HG02763 (cell line): ENCODE measurements around the gene EPB41L4B.

Experiments used
- ATAC-seq: cut with Tn5 transposase; IDR thresholded peaks from one replicate; pipeline ENCODE4 v1.9.1; 2021; ENCODE audit warnings: mild to moderate bottlenecking, moderate library complexity; ENCODE audit not compliant: unreplicated experiment

EPB41L4B gene

DNA sequence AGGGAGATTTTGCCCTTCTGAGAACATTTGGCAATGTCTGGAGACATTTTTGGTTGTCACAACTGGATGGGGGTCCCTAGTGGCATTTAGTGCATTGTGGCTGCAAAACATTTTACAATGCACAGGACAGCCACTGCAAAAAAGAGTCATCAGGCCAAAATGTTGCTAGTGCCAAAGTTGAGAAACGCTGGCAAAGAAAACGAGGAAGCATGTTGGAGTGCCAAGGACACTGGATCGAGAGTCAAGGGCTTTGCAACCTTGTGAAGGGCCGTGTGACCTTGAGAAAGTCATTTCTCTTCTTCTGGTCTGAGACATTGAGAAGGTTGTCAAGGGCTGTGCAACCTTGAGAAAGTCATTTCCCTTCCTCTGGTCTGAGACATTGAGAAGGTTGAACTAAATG lies 108.1 kb downstream of the EPB41L4B start:
- no peak for ATAC-seq

DNA sequence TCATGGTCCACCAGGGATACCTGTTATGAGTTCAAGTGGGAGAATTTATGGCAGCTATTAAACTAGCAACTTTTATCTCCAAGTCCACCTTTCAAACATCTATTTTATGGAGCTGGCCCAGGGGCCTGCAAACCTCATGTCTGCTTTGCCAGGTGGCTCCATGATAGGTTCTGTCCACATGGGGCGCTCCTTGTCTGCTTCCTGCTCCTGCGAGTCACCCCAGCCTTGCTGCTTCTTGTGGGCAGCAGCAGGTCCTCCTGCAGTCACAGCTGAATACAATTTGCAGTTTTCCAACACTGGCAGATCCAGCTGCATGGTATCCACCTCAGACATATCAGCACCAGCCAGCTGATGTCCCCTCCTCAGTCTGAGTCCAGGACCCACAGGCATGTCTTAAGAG lies 114.2 kb downstream of the EPB41L4B start:
- no peak for ATAC-seq

DNA sequence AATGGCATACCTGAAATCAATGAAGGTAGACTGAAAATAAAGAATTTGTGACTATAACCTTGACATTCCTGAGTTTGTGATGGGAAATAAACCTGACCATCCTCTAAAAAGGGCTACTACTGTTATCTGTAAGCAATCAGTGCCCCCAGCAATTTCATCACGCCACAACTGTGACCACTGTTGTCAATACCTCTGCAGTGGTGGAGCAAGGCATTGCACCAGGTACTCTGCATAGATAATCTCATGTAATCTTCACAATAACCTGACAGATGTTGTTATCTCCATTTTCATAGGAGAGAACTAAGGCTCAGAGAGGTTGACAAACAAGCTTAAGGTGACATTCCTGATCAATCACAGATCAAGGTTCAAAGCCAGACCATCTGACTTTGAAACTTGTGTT lies 115.3 kb downstream of the EPB41L4B start:
- ATAC-seq = no peak

DNA sequence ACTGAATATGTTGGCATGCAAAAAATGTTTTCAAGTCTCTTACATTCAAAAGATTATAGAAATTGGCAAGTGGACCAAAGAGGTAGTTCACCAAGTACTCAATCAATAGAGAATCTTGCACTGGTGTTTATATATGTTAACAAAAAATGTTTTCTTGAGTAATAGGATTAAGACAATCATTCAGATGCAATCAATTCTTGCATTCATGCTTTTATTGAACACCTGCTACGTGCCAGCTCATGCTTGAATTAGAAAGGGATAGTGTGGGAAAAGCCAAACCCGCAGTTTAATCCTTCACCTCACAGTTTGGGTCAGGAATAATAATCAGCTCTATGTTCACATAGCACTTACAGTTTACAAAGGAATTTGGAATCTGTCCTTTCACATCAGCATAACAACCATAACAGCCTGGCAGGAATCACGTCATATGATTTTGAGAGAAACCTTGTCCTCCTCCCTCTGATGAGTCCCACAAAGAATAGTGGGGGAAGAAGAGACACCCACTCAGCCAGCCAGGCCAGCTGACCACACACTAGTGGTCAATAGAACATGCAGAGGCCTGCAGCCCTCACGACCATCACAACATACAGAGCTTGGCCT lies 117.0 kb downstream of the EPB41L4B start:
- no peak for ATAC-seq

DNA sequence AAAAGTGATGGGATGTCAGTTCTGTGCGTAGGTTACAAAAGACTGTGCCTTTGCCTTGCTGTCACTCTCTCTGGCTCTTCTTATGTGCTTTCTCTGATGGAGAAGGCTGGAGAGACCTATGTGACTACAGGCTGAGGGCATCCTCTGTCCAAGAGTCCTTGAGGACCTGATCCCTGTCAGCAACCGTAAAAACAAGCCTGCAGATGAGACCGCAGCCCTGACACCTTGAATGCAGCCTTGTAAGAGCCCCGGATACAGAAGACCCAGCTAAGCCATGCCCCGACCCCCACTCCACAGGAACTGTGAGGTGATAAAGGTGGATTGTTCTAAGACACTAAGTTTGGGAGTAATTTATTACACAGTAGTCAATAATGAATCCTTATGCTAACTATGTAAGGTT lies 121.2 kb downstream of the EPB41L4B start:
- ATAC-seq = no peak

DNA sequence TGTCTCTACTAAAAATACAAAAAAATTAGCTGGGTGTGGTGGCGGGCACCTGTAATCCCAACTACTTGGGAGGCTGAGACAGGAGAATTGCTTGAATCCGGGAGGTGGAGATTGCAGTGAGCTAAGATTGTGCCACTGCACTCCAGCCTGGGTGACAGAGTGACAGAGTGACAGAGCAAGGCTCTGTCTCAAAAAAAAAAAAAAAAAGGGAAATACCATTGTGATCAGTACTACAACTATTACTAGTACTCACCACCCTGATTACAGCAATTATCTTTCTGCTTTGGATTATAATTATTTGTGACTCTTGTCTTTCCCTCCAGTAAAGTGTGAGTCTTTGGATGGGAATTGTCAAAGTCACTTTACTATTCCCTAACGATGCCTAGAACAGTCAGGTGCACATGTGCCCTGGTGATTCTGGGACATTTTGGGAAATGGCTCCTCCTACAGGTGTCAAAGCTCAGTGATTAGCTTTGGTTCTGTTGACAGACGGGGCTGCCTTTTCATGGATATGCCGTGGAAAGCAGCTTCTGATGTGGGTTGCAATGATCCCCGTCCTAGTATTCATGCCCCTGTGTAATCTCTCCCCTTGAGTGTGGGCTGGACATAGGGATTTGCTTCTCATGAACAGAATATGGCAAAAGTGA lies 122.0 kb downstream of the EPB41L4B start:
- ATAC-seq = no peak

DNA sequence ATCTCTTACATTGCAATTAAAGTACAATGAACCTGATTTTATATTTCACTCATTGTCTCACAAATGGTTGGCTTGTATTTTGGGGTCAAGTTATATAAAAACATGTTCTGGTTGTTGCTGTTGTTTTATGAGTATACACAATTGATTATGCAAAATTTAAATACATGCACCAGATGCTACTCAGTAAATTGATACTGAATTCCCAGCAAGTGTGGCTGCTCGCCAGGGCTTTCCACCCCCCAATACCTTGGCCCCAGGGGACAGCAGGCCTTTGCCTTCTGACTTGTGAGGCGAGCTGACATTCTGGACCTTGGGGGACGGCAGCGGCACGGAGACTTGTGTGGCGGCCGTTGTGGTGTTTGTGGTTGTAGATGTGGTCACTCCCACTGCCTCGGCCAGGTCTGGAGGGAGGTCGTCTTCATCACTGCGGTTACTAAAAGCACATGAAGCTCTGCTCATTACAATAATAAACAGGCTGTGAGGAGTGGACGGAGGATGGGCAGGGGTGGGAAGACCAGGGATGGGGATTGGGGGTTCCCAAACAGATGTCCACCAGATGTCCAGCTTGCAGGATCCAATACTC lies 126.8 kb downstream of the EPB41L4B start:
- ATAC-seq = no peak

DNA sequence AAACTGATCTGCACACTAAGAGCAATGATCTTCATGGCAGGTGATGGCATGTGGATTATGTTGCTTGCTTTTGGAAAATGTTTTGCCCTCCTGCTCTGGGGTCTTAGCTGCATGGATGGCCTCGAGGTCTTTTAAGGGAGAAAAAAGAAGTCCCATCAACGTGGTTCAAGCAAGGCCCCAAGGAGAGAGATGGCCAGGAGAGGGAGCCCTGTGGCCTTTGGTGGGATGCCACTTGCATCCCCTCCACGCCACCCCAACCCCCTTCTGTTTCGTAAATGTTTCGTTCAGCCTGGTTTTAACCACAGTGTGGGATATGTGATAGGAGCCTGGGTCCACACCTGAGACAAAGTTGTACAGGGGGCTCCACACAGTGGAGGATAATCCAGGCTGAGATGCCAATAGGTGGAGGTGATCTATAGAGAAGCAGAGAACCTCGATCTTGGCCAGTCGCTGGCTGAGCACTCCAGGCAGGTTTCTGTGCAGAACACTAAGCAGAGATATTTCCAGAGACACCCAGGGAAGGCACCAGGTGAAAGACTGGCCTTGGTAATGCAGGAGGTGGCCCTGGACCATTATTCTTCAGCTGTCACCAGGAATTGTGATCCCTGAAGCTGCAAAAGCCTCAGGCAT lies 128.0 kb downstream of the EPB41L4B start:
- no peak for ATAC-seq

DNA sequence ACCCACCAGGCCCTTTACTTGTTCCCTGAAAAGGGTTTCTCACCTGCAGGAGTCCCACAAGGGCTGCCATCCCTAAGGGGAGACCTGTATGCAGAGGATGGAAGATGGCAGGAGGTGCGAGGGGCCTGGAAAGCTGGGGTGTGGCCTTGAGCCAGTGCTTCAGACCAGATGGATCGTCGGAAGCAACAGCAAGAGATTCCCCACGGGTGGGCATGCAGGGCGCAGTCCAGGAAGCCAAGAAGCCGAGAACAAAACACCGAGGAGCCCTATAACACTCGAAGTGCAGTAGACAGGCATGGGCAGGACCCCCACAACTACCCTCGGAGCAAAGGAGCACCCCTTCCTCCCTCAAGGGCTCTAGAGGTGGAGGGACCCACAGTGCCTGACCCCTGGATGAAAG lies 129.1 kb downstream of the EPB41L4B start:
- no peak for ATAC-seq

DNA sequence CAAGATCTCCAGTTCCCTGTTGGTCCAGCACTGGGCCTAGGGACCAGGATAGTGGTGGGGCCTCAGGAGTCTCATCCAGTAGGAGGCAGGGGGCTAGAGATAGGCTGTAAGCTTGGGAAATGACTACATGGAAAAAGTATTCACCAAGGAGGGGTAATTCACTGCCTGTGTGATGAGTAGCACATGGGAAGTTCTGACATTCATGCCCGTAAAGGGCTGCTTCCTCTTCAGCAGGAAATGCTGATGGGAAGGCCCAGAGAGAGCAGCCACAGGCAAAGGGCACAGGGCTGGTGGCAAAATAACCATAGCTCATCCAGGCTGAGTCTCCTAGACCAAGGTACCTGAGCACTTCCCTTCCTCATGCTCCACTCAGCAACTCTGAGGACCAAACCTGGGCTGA lies 130.7 kb downstream of the EPB41L4B start:
- ATAC-seq = no peak

DNA sequence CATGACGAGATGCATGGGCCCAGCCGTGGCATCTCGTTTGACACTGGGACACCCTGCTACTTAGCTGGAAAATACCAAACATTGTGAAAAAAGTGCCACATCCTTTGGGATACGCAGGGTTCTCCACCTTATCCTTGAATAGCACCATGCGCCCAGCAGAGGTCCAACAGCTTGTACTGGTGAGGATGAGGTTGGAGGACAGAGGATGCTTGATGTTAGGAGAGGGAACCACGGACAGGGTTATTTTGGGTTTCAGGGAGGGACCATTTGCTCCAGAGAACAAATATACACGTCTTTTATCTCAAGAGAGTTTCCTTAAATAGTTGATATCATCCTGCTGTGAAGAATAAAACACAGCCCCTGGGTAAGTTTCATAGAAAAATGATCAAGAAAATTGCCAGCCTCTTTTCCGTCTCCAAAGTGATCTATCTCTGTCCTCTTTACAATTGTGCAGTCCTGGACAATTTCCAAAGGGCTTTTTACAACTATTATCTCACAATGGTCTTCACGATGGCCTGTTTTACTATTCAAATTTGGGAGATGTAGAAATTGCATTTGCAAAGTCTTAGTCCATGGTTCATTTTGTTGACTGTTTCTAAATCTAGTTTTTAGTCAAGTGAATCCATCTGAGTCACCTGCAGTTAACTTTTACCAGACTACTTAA lies 133.9 kb downstream of the EPB41L4B start:
- no peak for ATAC-seq

DNA sequence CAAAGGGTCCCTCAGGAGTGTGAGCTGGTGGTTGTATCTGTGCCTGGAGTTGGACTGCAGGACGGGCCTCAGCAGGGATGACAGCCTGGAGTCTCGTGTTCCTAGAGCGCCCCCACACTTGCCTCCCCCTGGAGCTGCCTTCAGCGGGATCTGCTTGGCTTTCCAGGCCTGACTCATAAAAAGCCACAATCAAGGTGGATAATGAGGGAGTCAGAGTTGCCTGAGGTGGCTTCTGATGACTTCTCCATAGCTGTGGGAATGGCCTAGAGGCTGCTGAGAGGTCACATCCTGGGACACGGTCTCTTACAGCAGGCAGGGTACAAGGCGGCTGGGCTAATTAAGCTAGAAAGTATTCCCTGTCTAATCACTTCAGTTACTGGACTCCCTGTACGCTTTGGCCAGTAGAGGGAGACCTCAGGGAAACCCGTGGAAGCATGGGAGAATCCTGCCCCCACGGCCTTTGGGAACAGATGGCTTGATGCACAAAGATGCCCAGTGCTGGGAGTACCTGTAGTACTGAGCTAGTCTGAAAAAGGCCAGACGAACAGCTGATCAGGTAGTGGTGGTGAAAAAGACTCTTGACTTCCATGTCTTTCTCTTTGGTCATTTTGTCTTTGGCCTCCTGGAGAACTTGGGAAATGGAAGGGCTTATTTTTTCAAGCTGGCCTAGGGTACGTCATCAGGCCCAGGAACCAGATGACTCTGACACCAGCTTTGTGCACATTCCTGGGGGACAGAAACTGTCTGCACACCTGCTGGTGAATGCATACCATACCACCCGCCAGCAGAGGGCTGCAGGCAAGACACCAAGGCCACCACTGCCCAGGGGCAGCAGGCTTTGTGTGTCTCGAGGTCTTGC lies 137.7 kb downstream of the EPB41L4B start:
- no peak for ATAC-seq

DNA sequence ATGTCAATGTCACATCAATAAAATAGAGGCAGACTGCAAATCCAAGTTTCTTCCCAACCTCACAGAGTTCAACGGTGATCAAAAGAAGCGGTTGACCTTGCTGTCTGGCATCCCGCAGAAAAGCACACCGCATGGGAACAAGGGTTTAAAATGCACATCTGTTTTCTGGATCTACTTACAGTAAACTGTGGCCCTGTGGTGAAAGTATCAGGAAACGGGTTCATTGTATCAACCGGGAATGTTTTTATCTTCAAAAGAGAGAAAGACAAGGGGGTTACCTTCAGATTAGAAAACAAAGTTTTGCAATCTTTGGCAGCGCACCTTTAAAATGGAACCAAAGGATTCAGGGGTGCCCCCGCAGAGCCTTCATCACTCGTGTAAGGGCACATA lies 138.3 kb downstream of the EPB41L4B start:
- ATAC-seq = no peak

DNA sequence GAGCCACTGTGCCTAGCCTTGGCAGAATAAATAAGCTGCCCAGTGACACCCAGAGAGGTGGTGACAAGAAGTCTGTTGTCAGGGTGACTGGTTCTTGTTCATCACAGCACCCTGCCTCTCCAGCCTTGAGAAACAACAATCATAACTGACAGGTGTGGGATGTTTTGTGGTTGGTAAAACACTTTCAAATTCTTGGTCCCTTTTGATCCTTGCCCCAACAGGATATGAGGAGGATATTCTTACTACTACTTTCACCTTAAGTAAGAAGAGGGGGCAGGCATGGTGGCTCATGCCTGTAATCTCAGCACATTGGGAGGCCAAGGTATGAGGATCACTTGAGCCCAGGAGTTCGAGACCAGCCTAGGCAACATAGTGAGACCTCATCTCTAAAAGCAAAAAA lies 139.6 kb downstream of the EPB41L4B start:
- no peak for ATAC-seq

DNA sequence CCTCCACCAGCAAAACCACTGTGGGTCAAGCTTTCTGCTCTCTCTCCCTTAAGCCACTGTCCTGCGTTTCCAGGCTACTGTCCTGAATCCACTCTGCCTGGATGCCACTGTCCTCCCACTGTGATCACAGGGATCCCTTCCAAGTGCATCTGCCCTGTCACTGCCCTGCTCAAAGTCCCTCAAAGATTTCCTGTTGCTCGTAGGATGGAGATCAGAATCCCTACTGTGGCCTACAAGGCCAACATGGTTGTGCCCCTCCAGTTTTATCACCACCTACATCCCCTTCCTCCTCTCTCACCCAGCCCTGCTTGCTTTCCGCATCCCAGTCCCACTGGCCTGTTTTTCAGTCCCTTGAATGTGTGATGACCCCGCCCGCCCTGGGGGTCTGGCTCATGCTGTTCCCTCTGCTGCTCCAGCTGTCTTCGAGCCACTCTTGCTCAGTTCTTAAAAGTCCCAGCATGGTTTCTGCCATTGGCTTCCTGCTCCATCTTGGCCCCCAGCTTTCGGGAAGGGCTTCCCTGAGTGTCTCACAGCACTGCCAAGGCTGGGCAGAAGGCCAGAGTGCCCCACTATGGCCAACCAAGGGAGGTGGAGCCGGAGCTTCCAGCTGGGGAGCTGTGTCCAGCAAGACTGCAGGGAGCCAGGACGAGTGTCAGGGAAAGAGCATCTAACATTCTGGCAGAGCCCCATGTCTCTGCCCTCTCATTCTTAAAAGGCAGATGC lies 140.9 kb downstream of the EPB41L4B start:
- no peak for ATAC-seq

DNA sequence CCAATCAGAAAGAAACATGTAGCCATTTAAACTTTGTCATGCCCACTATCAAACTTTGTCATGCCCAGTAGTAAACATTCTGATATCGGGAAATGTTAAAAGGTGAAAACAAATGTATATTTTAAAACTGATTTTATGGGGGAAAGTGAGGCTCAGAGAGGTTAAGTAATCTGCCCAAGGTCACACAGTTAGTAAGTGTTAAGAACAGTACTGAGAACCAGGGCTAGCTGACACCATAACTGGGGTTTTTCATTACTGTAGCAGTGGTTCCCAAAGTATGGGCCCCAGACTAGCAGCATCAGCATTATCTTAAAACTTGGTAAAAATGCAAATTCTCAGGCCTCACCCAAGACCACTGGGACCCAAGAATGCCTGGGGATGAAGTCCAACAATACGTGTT lies 143.9 kb downstream of the EPB41L4B start:
- ATAC-seq = no peak

DNA sequence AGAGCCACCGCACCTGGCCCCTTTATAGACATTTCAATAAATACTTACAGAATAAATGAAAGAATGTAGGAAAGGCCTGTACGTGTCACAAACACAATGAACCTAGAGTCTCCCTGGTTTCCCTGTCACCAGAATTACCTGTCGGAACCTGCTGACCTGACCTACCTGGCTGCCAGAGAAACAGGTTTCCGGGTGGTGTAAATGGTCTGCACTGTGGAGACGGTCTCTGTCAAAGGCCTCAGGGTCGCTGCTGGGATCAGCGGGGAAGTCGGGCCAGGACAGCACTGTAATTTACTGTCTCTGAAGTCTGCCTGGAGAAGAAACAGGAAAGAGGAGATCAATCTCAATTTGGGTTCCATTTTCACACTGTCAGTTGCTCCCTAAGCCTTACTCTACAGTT lies 144.5 kb downstream of the EPB41L4B start:
- no peak for ATAC-seq

DNA sequence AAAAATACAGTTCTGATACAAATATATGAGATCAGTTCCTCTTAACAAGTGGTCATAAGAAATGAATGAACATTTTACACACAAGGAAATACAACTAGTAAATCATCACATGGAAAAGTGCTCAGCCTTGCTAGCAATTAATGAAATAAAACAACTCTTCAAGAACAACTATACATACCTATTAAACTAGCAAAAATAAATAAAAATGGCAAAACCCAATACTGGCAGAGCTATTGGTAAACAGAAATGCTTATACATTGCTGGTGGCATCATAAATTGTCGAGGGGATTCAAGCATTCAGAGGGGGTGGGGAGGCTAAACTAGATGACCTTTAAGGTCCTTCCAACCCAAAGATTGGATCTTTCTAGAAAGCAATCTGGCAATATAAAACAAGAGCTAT lies 147.9 kb downstream of the EPB41L4B start:
- no peak for ATAC-seq

DNA sequence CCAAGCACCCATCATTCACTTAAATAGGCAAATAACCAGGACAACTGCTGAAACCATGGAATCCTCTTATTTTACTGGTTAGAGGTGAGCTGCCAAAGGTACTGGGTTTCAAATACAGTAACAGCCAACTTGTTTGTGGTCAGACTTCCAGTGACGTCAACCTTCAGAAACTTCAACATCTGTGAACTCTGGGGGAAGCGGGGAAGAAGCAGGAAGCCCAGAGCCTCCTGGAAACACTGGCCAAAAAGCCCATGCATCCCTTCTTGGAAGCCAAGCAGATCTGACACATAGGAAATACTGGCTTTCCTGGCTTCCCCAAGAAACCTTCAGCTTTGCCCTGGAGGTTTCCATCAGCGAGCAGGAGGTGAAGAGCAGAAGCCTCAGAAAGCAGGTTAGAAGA lies 148.9 kb downstream of the EPB41L4B start:
- ATAC-seq = no peak

DNA sequence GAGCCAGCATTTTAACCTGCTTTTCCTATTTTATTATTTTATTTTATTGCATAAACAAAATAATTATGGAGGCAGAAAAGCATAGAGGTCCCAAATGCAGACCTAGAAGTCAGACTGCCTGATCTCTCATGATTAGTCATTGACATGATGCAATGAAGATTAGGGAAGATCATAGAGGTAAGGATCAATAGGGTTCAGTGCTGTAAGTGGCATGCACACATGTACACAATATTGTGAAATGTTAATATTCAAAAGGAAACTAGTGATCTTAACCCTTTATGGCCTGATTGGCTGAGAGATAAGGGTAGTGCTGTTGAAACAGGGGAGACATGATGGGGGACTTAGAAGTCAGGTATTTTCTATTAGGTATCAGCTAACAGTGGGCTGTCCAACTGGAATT lies 152.7 kb downstream of the EPB41L4B start:
- no peak for ATAC-seq
